SU-DHL-6 (cell line): ENCODE data around the gene NTSR2.

ENCODE experiments used
- H2AFZ ChIP-seq: fragments of 200-600 bp; sonication (generic); 2 replicates; pipeline ENCODE4 v1.6.1; 2014; ENCODE audit warnings: low read depth, mild to moderate bottlenecking, moderate library complexity, mixed read lengths, antibody characterized with exemption, low read length; ENCODE audit not compliant: severe bottlenecking
- H3F3A ChIP-seq: fragments of 200-600 bp; shearing (Covaris generic); 2 replicates; pipeline ENCODE4 v1.6.0; 2016; ENCODE audit warnings: antibody characterized with exemption, mild to moderate bottlenecking; ENCODE audit not compliant: insufficient read depth
- H3K27ac ChIP-seq: fragments of 200-600 bp; sonication (generic); 2 replicates; pipeline ENCODE4 v1.5.1; 2016; ENCODE audit warnings: low read depth, mild to moderate bottlenecking, low read length, moderate library complexity, mixed read lengths
- H3K27me3 ChIP-seq: fragments of 200-600 bp; sonication (generic), shearing (Covaris generic); 2 replicates; pipeline ENCODE4 v1.6.0; 2014; ENCODE audit warnings: mild to moderate bottlenecking, low read length
- H3K36me3 ChIP-seq: fragments of 200-600 bp; sonication (generic); 2 replicates; pipeline ENCODE4 v1.6.1; 2014; ENCODE audit warnings: mild to moderate bottlenecking, low read length, mixed read lengths
- H3K4me2 ChIP-seq: fragments of 300-600, 200-600 bp; shearing (Covaris generic), sonication (generic); 2 replicates; pipeline ENCODE4 v1.6.0; 2014; ENCODE audit warnings: low read length, low read depth, mild to moderate bottlenecking; ENCODE audit not compliant: poor library complexity, severe bottlenecking
- H3K4me3 ChIP-seq: fragments of 200-600 bp; sonication (generic); 2 replicates; pipeline ENCODE4 v1.5.1; 2014; ENCODE audit warnings: antibody characterized with exemption, low read length, mild to moderate bottlenecking, mixed read lengths; ENCODE audit not compliant: insufficient read depth, poor library complexity, severe bottlenecking
- H3K79me2 ChIP-seq: fragments of 200-600 bp; sonication (generic); 2 replicates; pipeline ENCODE4 v1.6.1; 2014; ENCODE audit warnings: mild to moderate bottlenecking, low read length, moderate library complexity; ENCODE audit not compliant: insufficient read depth
- H3K9ac ChIP-seq: fragments of 200-600 bp; sonication (generic); 2 replicates; pipeline ENCODE4 v1.7.0; 2014; ENCODE audit warnings: mild to moderate bottlenecking, low read length
- H3K9me2 ChIP-seq: fragments of 200-600 bp; sonication (generic); replicated peaks from 2 replicates; pipeline ENCODE4 v1.6.1; 2014; ENCODE audit warnings: low read length; ENCODE audit not compliant: insufficient read depth
- H3K9me3 ChIP-seq: fragments of 200-600 bp; sonication (generic); 2 replicates; pipeline ENCODE4 v1.6.1; 2014; ENCODE audit warnings: low read length, mixed read lengths; ENCODE audit not compliant: insufficient read depth
- H4K20me1 ChIP-seq: fragments of 200-600 bp; sonication (generic); 2 replicates; pipeline ENCODE4 v1.6.1; 2014; ENCODE audit warnings: low read depth, mild to moderate bottlenecking, antibody characterized with exemption, low read length, moderate library complexity, mixed read lengths
- CTCF ChIP-seq: fragments of 200-600 bp; sonication (generic); IDR thresholded peaks from one replicate; pipeline ENCODE4 v1.5.1; 2017; ENCODE audit warnings: antibody characterized with exemption, mild to moderate bottlenecking, low read length, moderate library complexity; ENCODE audit not compliant: insufficient read depth, poor library complexity, severe bottlenecking
- EZH2phosphoT487 ChIP-seq: fragments of 200-600 bp; sonication (generic), shearing (Covaris generic); conservative IDR thresholded peaks from 2 replicates; pipeline ENCODE4 v1.6.1; 2018; ENCODE audit warnings: mild to moderate bottlenecking, antibody characterized with exemption, low read length, moderate library complexity, mixed read lengths

Gene NTSR2

GRCh38 chr2:11617984-11618707 lies 51.8 kb downstream of the NTSR2 start:
- no peaks in the 10 kb centered on the region for H3K9me2 ChIP-seq
- H3K36me3 ChIP-seq, result no peaks in the 10 kb centered on the region
- no peak overlapping the region for H3K27ac ChIP-seq
- H4K20me1 ChIP-seq, result no peaks in the 10 kb centered on the region
- no peaks in the 10 kb centered on the region for H3F3A ChIP-seq
- H2AFZ ChIP-seq, result no peak overlapping the region
- no peak for TF ChIP-seq EZH2phosphoT487
- no peaks in the 10 kb centered on the region for H3K27me3 ChIP-seq
- H3K9me3 ChIP-seq, result no peaks in the 10 kb centered on the region
- no peaks in the 10 kb centered on the region for H3K79me2 ChIP-seq
- H3K9ac ChIP-seq, result no peak overlapping the region
- H3K4me3 ChIP-seq, result no peak overlapping the region
- H3K4me2 ChIP-seq, result no peak overlapping the region

- Histone ChIP-seq H3F3A (no peaks in the 10 kb centered on the region), H3K9ac (no peak overlapping the region), H2AFZ (no peak overlapping the region), H3K9me3 (no peaks in the 10 kb centered on the region), H3K27ac (no peak overlapping the region), H3K4me2 (no peak overlapping the region), H4K20me1 (no peaks in the 10 kb centered on the region), H3K36me3 (no peaks in the 10 kb centered on the region), H3K27me3 (no peaks in the 10 kb centered on the region), H3K79me2 (no peaks in the 10 kb centered on the region), H3K9me2 (no peaks in the 10 kb centered on the region), H3K4me3 (no peak overlapping the region)
- TF ChIP-seq EZH2phosphoT487, result no peak
- no peak for TF ChIP-seq CTCF
Observed at GRCh38 chr2:11617527-11617926, 52.5 kb downstream of the NTSR2 start.

GRCh38 chr2:11616851-11617415 lies 53.1 kb downstream of the NTSR2 start:
- Histone ChIP-seq H3K27ac (no peak overlapping the region), H3K79me2 (no peaks in the 10 kb centered on the region), H3K4me2 (no peak overlapping the region), H3K9me3 (no peaks in the 10 kb centered on the region), H2AFZ (no peak overlapping the region), H3K36me3 (no peaks in the 10 kb centered on the region), H3K9ac (no peak overlapping the region), H3K9me2 (no peaks in the 10 kb centered on the region), H3F3A (no peaks in the 10 kb centered on the region), H4K20me1 (no peaks in the 10 kb centered on the region), H3K27me3 (no peaks in the 10 kb centered on the region), H3K4me3 (no peak overlapping the region)
- TF ChIP-seq CTCF (no peak), EZH2phosphoT487 (no peak)

GRCh38 chr2:11616097-11616687 lies 53.8 kb downstream of the NTSR2 start:
- no peak overlapping the region for H3K4me3 ChIP-seq
- no peak overlapping the region for H3K9ac ChIP-seq
- H3K27me3 ChIP-seq, result no peaks in the 10 kb centered on the region
- no peaks in the 10 kb centered on the region for H3K36me3 ChIP-seq
- TF ChIP-seq CTCF (no peak), EZH2phosphoT487 (no peak)
- no peak overlapping the region for H3K4me2 ChIP-seq
- H3K79me2 ChIP-seq, result no peaks in the 10 kb centered on the region
- no peaks in the 10 kb centered on the region for H4K20me1 ChIP-seq
- H3K9me3 ChIP-seq, result no peaks in the 10 kb centered on the region
- no peak overlapping the region for H3K27ac ChIP-seq
- no peaks in the 10 kb centered on the region for H3K9me2 ChIP-seq
- no peak overlapping the region for H2AFZ ChIP-seq
- no peaks in the 10 kb centered on the region for H3F3A ChIP-seq
